Colonic mucosa (tissue), 4 donors: ENCODE measurements around the gene AVP. TPM values are rescaled to one million over a fixed set of nuclear protein-coding genes. Genes with fewer than 3 reads are reported as not detected.

Source experiments
- DNase-seq: peaks from one replicate; pipeline ENCODE4 v3.0.0-alpha.2; 2020
- H3K27ac ChIP-seq: fragments of 200-600 bp; one replicate; pipeline ENCODE4 v1.8.0; 2021
- H3K27me3 ChIP-seq: fragments of 200-600 bp; one replicate; pipeline ENCODE4 v1.8.0; 2021
- H3K36me3 ChIP-seq: fragments of 200-600 bp; one replicate; pipeline ENCODE4 v1.8.0; 2021
- H3K4me1 ChIP-seq: fragments of 200-600 bp; one replicate; pipeline ENCODE4 v1.8.0; 2021; ENCODE audit warnings: mild to moderate bottlenecking
- H3K4me3 ChIP-seq: fragments of 200-600 bp; one replicate; pipeline ENCODE4 v1.8.0; 2021
- H3K9ac ChIP-seq, 2 donors: one replicate each; pipeline ENCODE4 v1.7.0; 2013; ENCODE audit warnings: control low read depth in 2 of 2, low read depth in 2 of 2, low read length in 2 of 2
- H3K9me3 ChIP-seq: fragments of 200-600 bp; one replicate; pipeline ENCODE4 v1.8.0; 2021
- intact Hi-C: fragments of 100-400 bp; cut with DNase I; formaldehyde crosslinking; loops from one replicate; pipeline ENCODE4 v1.14.1; 2022
- total RNA-seq, 2 donors: library from RNA; stranded (reverse); fragmentation: NEBNext Ultra II Directional in 1 of 2; extraction: Animal tissue kit (Norgen Biotek cat#: 25700) in 1 of 2; gene quantifications; one replicate each; pipeline ENCODE4 v1.2.1, GENCODE V29; 2021
- TF ChIP-seq, protein P1 (sequence below): fragments of 200-600 bp; IDR thresholded peaks from one replicate; pipeline ENCODE4 v1.8.0; 2022; ENCODE audit warnings: antibody characterized with exemption, mild to moderate bottlenecking
- donor health status: healthy.
- donor health status: DM: no; HTN: no; CAD: no.
- donor health status: DM: no; HTN: no; CAD: no.

Gene AVP
- total RNA-seq, 2 donors from 2014 or later: not detected

DNA sequence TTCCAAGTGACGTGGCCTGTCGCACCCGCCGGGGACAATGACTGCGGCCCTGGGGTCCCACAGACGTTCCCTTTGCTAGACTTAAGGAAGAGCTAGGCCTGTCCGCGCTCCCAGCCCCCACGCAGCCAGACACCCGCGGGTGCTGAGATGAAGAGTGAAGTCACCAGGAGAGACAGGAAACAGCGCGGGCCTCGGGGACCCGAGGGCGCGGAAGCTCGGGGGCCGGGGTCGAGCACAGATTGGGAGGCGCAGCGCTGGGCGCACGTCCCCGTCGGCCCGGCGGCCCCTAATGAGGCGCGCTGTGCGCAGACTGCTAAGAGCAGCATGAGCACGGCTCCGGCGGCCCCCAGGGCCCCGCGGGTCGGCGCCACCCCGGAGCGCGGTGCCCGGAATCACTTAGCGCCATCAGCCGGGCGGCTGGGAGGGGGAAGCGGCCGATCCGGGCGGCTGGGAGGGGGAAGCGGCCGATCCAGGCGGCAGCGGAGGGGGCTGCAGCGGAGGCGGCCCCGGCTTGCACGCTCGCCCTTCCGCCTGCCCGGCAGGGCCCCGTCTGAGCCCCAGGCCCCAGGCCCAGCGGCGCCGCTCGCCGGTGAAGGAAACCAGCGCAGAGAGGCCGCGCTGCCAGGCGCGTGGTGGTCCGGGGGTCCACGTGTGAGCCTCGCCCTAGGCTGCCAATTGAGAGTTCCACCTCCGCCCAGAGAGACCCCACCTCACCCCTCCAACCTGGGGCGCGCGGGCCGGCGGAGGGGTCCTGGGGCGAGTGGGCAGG, 8.3 kb upstream of the AVP start:
- H3K9me3 ChIP-seq: no peaks in the 10 kb centered on the region
- TF ChIP-seq, protein P1, sequence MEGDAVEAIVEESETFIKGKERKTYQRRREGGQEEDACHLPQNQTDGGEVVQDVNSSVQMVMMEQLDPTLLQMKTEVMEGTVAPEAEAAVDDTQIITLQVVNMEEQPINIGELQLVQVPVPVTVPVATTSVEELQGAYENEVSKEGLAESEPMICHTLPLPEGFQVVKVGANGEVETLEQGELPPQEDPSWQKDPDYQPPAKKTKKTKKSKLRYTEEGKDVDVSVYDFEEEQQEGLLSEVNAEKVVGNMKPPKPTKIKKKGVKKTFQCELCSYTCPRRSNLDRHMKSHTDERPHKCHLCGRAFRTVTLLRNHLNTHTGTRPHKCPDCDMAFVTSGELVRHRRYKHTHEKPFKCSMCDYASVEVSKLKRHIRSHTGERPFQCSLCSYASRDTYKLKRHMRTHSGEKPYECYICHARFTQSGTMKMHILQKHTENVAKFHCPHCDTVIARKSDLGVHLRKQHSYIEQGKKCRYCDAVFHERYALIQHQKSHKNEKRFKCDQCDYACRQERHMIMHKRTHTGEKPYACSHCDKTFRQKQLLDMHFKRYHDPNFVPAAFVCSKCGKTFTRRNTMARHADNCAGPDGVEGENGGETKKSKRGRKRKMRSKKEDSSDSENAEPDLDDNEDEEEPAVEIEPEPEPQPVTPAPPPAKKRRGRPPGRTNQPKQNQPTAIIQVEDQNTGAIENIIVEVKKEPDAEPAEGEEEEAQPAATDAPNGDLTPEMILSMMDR: no peak
- H3K4me3 ChIP-seq: peak overlapping the region; percentile 13
- intact Hi-C loops: no loop called here
- H3K36me3 ChIP-seq: no peaks in the 10 kb centered on the region
- H3K4me1 ChIP-seq: no peaks in the 10 kb centered on the region
- peaks cover 10% of the 10 kb centered on the region for H3K27me3 ChIP-seq
- no peak overlapping the region for H3K9ac ChIP-seq
- DNase-seq: no peak
- H3K27ac ChIP-seq: no peak overlapping the region

DNA sequence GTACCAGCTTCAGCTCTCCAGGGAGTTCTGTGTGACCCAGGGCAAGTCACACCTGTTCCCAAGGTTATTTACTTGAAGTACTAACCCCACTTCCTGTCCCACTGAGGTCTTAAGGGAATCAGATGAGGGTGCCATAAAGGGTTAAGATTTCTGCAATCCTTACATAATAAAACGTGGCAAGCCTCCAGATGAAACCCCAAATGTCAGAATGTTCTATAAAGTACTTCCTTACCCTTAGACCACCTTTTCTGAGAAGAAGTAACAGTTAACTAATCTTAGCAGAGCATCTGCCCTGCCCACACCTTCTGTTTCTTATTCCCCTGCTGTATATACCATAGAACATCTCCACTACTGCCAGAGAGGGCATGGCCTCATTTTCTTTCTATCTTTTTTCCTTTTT, 6.0 kb upstream of the AVP start:
- peaks cover 10% of the 10 kb centered on the region for H3K27me3 ChIP-seq
- no peak for DNase-seq
- intact Hi-C loops: no loop called here
- no peaks in the 10 kb centered on the region for H3K36me3 ChIP-seq
- H3K27ac ChIP-seq: no peak overlapping the region
- H3K4me3 ChIP-seq: no peak overlapping the region
- no peaks in the 10 kb centered on the region for H3K4me1 ChIP-seq
- H3K9me3 ChIP-seq: no peaks in the 10 kb centered on the region
- no peak overlapping the region for H3K9ac ChIP-seq
- TF ChIP-seq, protein P1: no peak

DNA sequence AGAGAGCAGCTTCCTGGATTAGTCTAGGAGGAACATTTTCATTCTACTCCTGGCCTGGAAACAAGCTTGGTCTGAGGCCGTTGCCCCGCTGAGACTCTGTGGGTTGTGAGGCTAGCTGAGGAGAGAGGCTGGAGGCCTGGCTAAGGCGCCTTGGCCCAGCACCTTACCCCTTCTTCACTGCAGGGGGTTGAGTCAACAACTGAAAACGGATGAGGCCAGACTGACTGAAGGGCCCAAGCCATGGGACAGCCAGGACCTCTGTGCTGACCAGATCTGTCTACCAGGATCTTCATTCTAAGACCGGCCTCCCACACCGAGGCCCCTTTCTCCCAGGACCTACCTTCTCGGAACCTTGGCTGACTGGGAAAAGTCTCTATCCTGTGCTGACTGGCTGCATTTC, 3.5 kb upstream of the AVP start:
- no peaks in the 10 kb centered on the region for H3K36me3 ChIP-seq
- no peak overlapping the region for H3K9ac ChIP-seq
- no peak overlapping the region for H3K4me3 ChIP-seq
- no peaks in the 10 kb centered on the region for H3K9me3 ChIP-seq
- TF ChIP-seq, protein P1: no peak
- H3K27ac ChIP-seq: no peak overlapping the region
- peaks cover 23% of the 10 kb centered on the region for H3K27me3 ChIP-seq
- no peaks in the 10 kb centered on the region for H3K4me1 ChIP-seq
- intact Hi-C loops: no loop called here
- DNase-seq: no peak

DNA sequence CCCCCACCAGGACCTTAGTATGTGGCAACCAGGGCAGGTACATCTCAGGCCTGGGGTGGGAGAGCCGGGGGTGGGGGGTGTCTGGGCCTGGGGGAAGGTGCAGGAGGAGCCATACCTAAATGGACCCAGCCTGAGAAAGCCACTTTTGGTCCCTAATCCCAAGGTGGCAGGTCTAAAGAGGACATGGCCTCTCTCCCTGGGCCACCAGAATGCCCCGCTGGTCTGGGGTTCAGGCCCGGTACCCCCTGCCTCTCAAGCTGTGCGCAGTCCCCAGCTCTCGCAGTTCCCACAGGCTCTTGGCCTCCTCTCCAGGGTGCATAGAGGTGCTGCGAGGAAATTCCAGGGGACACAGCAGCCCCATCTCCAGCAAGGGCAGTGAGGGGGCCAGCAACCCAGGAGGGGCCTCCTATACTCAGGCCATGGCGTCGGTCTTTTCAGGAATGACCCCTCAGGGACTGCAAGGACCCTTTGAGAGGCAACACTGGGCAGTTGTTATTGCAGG, 1.1 kb upstream of the AVP start:
- TF ChIP-seq, protein P1: no peak
- H3K36me3 ChIP-seq: no peaks in the 10 kb centered on the region
- DNase-seq: no peak
- intact Hi-C loops: no loop called here
- no peak overlapping the region for H3K27ac ChIP-seq
- H3K4me1 ChIP-seq: no peaks in the 10 kb centered on the region
- no peaks in the 10 kb centered on the region for H3K9me3 ChIP-seq
- no peak overlapping the region for H3K4me3 ChIP-seq
- no peak overlapping the region for H3K9ac ChIP-seq
- peaks cover 38% of the 10 kb centered on the region for H3K27me3 ChIP-seq

DNA sequence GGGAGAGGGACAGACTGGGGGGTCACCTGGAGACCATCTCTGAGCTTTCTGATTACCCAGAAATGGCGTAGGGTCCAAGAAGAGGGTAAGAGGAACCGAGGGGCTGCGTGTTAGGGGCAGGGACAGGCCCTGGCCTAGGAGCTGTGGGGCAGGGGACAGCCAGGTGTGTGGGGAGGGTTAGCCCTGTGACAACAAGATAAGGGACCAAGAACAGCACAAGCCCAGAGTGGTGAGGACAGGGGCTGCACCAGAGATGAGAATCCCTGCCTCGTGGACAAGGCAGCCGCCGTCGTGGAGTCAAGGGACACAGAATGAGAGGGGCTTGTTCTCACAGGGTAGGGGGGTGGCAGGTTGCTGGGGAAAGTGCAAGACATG, 449 bp upstream of the AVP start:
- Histone ChIP-seq H3K9me3 (no peaks in the 10 kb centered on the region), H3K9ac (no peak overlapping the region), H3K27ac (no peak overlapping the region), H3K4me3 (no peak overlapping the region), H3K4me1 (no peaks in the 10 kb centered on the region), H3K27me3 (peaks cover 38% of the 10 kb centered on the region), H3K36me3 (no peaks in the 10 kb centered on the region)
- no peak for DNase-seq
- TF ChIP-seq, protein P1: no peak
- intact Hi-C loops: no loop called here
